ENCODE measurements around the gene PITPNM1. TPM values are rescaled to one million over a fixed set of nuclear protein-coding genes. Genes with fewer than 3 reads are reported as not detected.

PITPNM1 gene
- total and polyA plus RNA-seq, 2 donors (not counting 1 experiment from before 2014, with no cell fraction given) = 4.7 to 10.2 TPM

- H3K27ac ChIP-seq (ENCODE audit: insufficient read depth, low read length) = no peak overlapping the region
- no peaks in the 10 kb centered on the region for H4K20me1 ChIP-seq (ENCODE audit: control insufficient read depth, extremely low read depth, insufficient read depth, low read length)
- TF ChIP-seq EZH2 (IDR thresholded peaks at IDR 0.05; ENCODE audit: low read length, missing control alignments) = no peak
- TF ChIP-seq CTCF (conservative IDR thresholded peaks at IDR 0.05 in 1 of 2, IDR thresholded peaks at IDR 0.05 in 1 of 2; ENCODE audit: low read depth in 1 of 2, low read length in 2 of 2) = no peak
- H3K4me1 ChIP-seq (ENCODE audit: control insufficient read depth, extremely low read depth, insufficient read depth, low read length) = peaks cover 11% of the 10 kb centered on the region
- H3K4me3 ChIP-seq (replicated peaks in 1 of 4; ENCODE audit: control extremely low read depth in 1 of 4, insufficient read depth in 1 of 4, low read depth in 3 of 4, low read length in 4 of 4) = no peak overlapping the region
- H2AFZ ChIP-seq (ENCODE audit: low read length) = no peak overlapping the region
- H3K79me2 ChIP-seq (ENCODE audit: control insufficient read depth, insufficient read depth, low read length) = no peaks in the 10 kb centered on the region
- peaks cover 3% of the 10 kb centered on the region for H3K36me3 ChIP-seq (ENCODE audit: control insufficient read depth, insufficient read depth, low read length)
- peaks cover 5% of the 10 kb centered on the region for H3K27me3 ChIP-seq (ENCODE audit: control insufficient read depth, insufficient read depth, low read length)
- H3K9me3 ChIP-seq (ENCODE audit: control insufficient read depth, insufficient read depth, low read depth, low read length) = no peaks in the 10 kb centered on the region
- no peak overlapping the region for H3K9ac ChIP-seq (ENCODE audit: insufficient read depth, low read length)
- DNase-seq (ENCODE audit: low read depth in 2 of 2) = peak in 1 of 2 donors; percentile 21
- H3K4me2 ChIP-seq (ENCODE audit: extremely low read depth, insufficient read depth, low read length) = no peak overlapping the region
Observed at GRCh38 chr11:67510023-67510345, 4.8 kb upstream of the PITPNM1 start.

- Histone ChIP-seq H3K4me1 (ENCODE audit: control insufficient read depth, extremely low read depth, insufficient read depth, low read length) (peaks cover 11% of the 10 kb centered on the region), H3K27me3 (ENCODE audit: control insufficient read depth, insufficient read depth, low read length) (peaks cover 3% of the 10 kb centered on the region), H3K4me3 (replicated peaks in 1 of 4; ENCODE audit: control extremely low read depth in 1 of 4, insufficient read depth in 1 of 4, low read depth in 3 of 4, low read length in 4 of 4) (peak overlapping the region; percentile 72 to 97 (median 88)), H3K9me3 (ENCODE audit: control insufficient read depth, insufficient read depth, low read depth, low read length) (no peaks in the 10 kb centered on the region), H2AFZ (ENCODE audit: low read length) (peak overlapping the region; percentile 94), H3K4me2 (ENCODE audit: extremely low read depth, insufficient read depth, low read length) (peak overlapping the region; percentile 99), H3K36me3 (ENCODE audit: control insufficient read depth, insufficient read depth, low read length) (peaks cover 3% of the 10 kb centered on the region), H3K9ac (ENCODE audit: insufficient read depth, low read length) (peak overlapping the region; percentile 99), H3K27ac (ENCODE audit: insufficient read depth, low read length) (peak overlapping the region; percentile 99), H3K79me2 (ENCODE audit: control insufficient read depth, insufficient read depth, low read length) (no peaks in the 10 kb centered on the region), H4K20me1 (ENCODE audit: control insufficient read depth, extremely low read depth, insufficient read depth, low read length) (no peaks in the 10 kb centered on the region)
- no peak for TF ChIP-seq EZH2 (IDR thresholded peaks at IDR 0.05; ENCODE audit: low read length, missing control alignments)
- no peak for TF ChIP-seq CTCF (conservative IDR thresholded peaks at IDR 0.05 in 1 of 2, IDR thresholded peaks at IDR 0.05 in 1 of 2; ENCODE audit: low read depth in 1 of 2, low read length in 2 of 2)
- DNase-seq (ENCODE audit: low read depth in 2 of 2) = peak; percentile 91 to 96
Observed at GRCh38 chr11:67508486-67509121, 3.4 kb upstream of the PITPNM1 start.

GRCh38 chr11:67507864-67508485, 2.8 kb upstream of the PITPNM1 start, which contains the start of gene CDK2AP2:
CDK2AP2 (minus strand) TSS chr11:67508162; CDS start chr11:67508082, 80 bp downstream.
- Histone ChIP-seq H3K4me1 (ENCODE audit: control insufficient read depth, extremely low read depth, insufficient read depth, low read length) (peaks cover 11% of the 10 kb centered on the region), H3K27me3 (ENCODE audit: control insufficient read depth, insufficient read depth, low read length) (peaks cover 2% of the 10 kb centered on the region), H2AFZ (ENCODE audit: low read length) (peak within 1 kb of the TSS; percentile 94), H3K4me2 (ENCODE audit: extremely low read depth, insufficient read depth, low read length) (peak within 1 kb of the TSS; percentile 99), H4K20me1 (ENCODE audit: control insufficient read depth, extremely low read depth, insufficient read depth, low read length) (no peaks in the 10 kb centered on the region), H3K36me3 (ENCODE audit: control insufficient read depth, insufficient read depth, low read length) (peaks cover 3% of the 10 kb centered on the region), H3K9ac (ENCODE audit: insufficient read depth, low read length) (peak within 1 kb of the TSS; percentile 99), H3K4me3 (replicated peaks in 1 of 4; ENCODE audit: control extremely low read depth in 1 of 4, insufficient read depth in 1 of 4, low read depth in 3 of 4, low read length in 4 of 4) (peak within 1 kb of the TSS; percentile 72 to 97 (median 88)), H3K9me3 (ENCODE audit: control insufficient read depth, insufficient read depth, low read depth, low read length) (no peaks in the 10 kb centered on the region), H3K79me2 (ENCODE audit: control insufficient read depth, insufficient read depth, low read length) (no peaks in the 10 kb centered on the region), H3K27ac (ENCODE audit: insufficient read depth, low read length) (peak within 1 kb of the TSS; percentile 99)
- peak; percentile 99 to 100 for DNase-seq (ENCODE audit: low read depth in 2 of 2)
- TF ChIP-seq EZH2 (IDR thresholded peaks at IDR 0.05; ENCODE audit: low read length, missing control alignments) (no peak), CTCF (conservative IDR thresholded peaks at IDR 0.05 in 1 of 2, IDR thresholded peaks at IDR 0.05 in 1 of 2; ENCODE audit: low read depth in 1 of 2, low read length in 2 of 2) (no peak)

Data from fibroblast of lung (primary cell).